ENCODE measurements around the gene ARFGAP2.

ARFGAP2 gene

GRCh38 chr11:47160753-47161133 is 15.9 kb downstream of the ARFGAP2 start:
- Histone ChIP-seq H3K4me3 (ENCODE audit: low read length in 2 of 2) (no peak overlapping the region), H3K4me1 (ENCODE audit: control insufficient read depth in 2 of 2, insufficient read depth in 2 of 2, low read length in 2 of 2) (no peaks in the 10 kb centered on the region), H3K27ac (ENCODE audit: low read depth in 2 of 2, low read length in 2 of 2) (no peak overlapping the region), H3K27me3 (ENCODE audit: control insufficient read depth in 2 of 2, insufficient read depth in 2 of 2, low read length in 2 of 2) (no peaks in the 10 kb centered on the region), H3K9ac (ENCODE audit: low read depth in 1 of 2, low read length in 2 of 2) (no peak overlapping the region), H3K36me3 (ENCODE audit: control insufficient read depth in 2 of 2, insufficient read depth in 2 of 2, low read length in 2 of 2) (peaks cover 20 to 39% of the 10 kb centered on the region in 2 donors), H3K9me3 (ENCODE audit: control insufficient read depth in 2 of 2, low read length in 2 of 2) (no peaks in the 10 kb centered on the region)

GRCh38 chr11:47158242-47158641 is 18.4 kb downstream of the ARFGAP2 start:
- Histone ChIP-seq H3K27ac (ENCODE audit: low read depth in 2 of 2, low read length in 2 of 2) (no peak overlapping the region), H3K9me3 (ENCODE audit: control insufficient read depth in 2 of 2, low read length in 2 of 2) (no peaks in the 10 kb centered on the region), H3K27me3 (ENCODE audit: control insufficient read depth in 2 of 2, insufficient read depth in 2 of 2, low read length in 2 of 2) (no peaks in the 10 kb centered on the region), H3K36me3 (ENCODE audit: control insufficient read depth in 2 of 2, insufficient read depth in 2 of 2, low read length in 2 of 2) (peaks cover 0 to 17% of the 10 kb centered on the region in 2 donors), H3K4me3 (ENCODE audit: low read length in 2 of 2) (no peak overlapping the region), H3K4me1 (ENCODE audit: control insufficient read depth in 2 of 2, insufficient read depth in 2 of 2, low read length in 2 of 2) (peaks cover 4 to 5% of the 10 kb centered on the region in 2 donors), H3K9ac (ENCODE audit: low read depth in 1 of 2, low read length in 2 of 2) (no peak overlapping the region)

GRCh38 chr11:47157805-47158204 is 18.9 kb downstream of the ARFGAP2 start:
- Histone ChIP-seq H3K9me3 (ENCODE audit: control insufficient read depth in 2 of 2, low read length in 2 of 2) (no peaks in the 10 kb centered on the region), H3K4me1 (ENCODE audit: control insufficient read depth in 2 of 2, insufficient read depth in 2 of 2, low read length in 2 of 2) (peaks cover 9 to 10% of the 10 kb centered on the region in 2 donors), H3K4me3 (ENCODE audit: low read length in 2 of 2) (no peak overlapping the region), H3K36me3 (ENCODE audit: control insufficient read depth in 2 of 2, insufficient read depth in 2 of 2, low read length in 2 of 2) (peaks cover 0 to 17% of the 10 kb centered on the region in 2 donors), H3K27me3 (ENCODE audit: control insufficient read depth in 2 of 2, insufficient read depth in 2 of 2, low read length in 2 of 2) (no peaks in the 10 kb centered on the region), H3K9ac (ENCODE audit: low read depth in 1 of 2, low read length in 2 of 2) (no peak overlapping the region), H3K27ac (ENCODE audit: low read depth in 2 of 2, low read length in 2 of 2) (no peak overlapping the region)

GRCh38 chr11:47156951-47157350 is 19.7 kb downstream of the ARFGAP2 start:
- Histone ChIP-seq H3K9ac (ENCODE audit: low read depth in 1 of 2, low read length in 2 of 2) (no peak overlapping the region), H3K4me1 (ENCODE audit: control insufficient read depth in 2 of 2, insufficient read depth in 2 of 2, low read length in 2 of 2) (peaks cover 16 to 17% of the 10 kb centered on the region in 2 donors), H3K27ac (ENCODE audit: low read depth in 2 of 2, low read length in 2 of 2) (no peak overlapping the region)

GRCh38 chr11:47156333-47156732 is 20.3 kb downstream of the ARFGAP2 start:
- Histone ChIP-seq H3K36me3 (ENCODE audit: control insufficient read depth in 2 of 2, insufficient read depth in 2 of 2, low read length in 2 of 2) (peaks cover 0 to 9% of the 10 kb centered on the region in 2 donors), H3K27me3 (ENCODE audit: control insufficient read depth in 2 of 2, insufficient read depth in 2 of 2, low read length in 2 of 2) (no peaks in the 10 kb centered on the region), H3K4me3 (ENCODE audit: low read length in 2 of 2) (no peak overlapping the region), H3K9ac (ENCODE audit: low read depth in 1 of 2, low read length in 2 of 2) (no peak overlapping the region), H3K4me1 (ENCODE audit: control insufficient read depth in 2 of 2, insufficient read depth in 2 of 2, low read length in 2 of 2) (peaks cover 16 to 17% of the 10 kb centered on the region in 2 donors), H3K27ac (ENCODE audit: low read depth in 2 of 2, low read length in 2 of 2) (no peak overlapping the region), H3K9me3 (ENCODE audit: control insufficient read depth in 2 of 2, low read length in 2 of 2) (no peaks in the 10 kb centered on the region)

More at GRCh38 chr11:47156951-47157350, 19.7 kb downstream of the ARFGAP2 start:
- Histone ChIP-seq H3K36me3 (ENCODE audit: control insufficient read depth in 2 of 2, insufficient read depth in 2 of 2, low read length in 2 of 2) (peaks cover 0 to 11% of the 10 kb centered on the region in 2 donors), H3K9me3 (ENCODE audit: control insufficient read depth in 2 of 2, low read length in 2 of 2) (no peaks in the 10 kb centered on the region), H3K27me3 (ENCODE audit: control insufficient read depth in 2 of 2, insufficient read depth in 2 of 2, low read length in 2 of 2) (no peaks in the 10 kb centered on the region), H3K4me3 (ENCODE audit: low read length in 2 of 2) (no peak overlapping the region)

- Histone ChIP-seq H3K9ac (ENCODE audit: low read depth in 1 of 2, low read length in 2 of 2) (no peak overlapping the region), H3K27me3 (ENCODE audit: control insufficient read depth in 2 of 2, insufficient read depth in 2 of 2, low read length in 2 of 2) (no peaks in the 10 kb centered on the region), H3K9me3 (ENCODE audit: control insufficient read depth in 2 of 2, low read length in 2 of 2) (no peaks in the 10 kb centered on the region), H3K27ac (ENCODE audit: low read depth in 2 of 2, low read length in 2 of 2) (no peak overlapping the region), H3K4me1 (ENCODE audit: control insufficient read depth in 2 of 2, insufficient read depth in 2 of 2, low read length in 2 of 2) (peaks cover 16 to 17% of the 10 kb centered on the region in 2 donors), H3K36me3 (ENCODE audit: control insufficient read depth in 2 of 2, insufficient read depth in 2 of 2, low read length in 2 of 2) (peaks cover 0 to 9% of the 10 kb centered on the region in 2 donors), H3K4me3 (ENCODE audit: low read length in 2 of 2) (no peak overlapping the region)
Measured at GRCh38 chr11:47155879-47156278, 20.8 kb downstream of the ARFGAP2 start.

- no peaks in the 10 kb centered on the region for H3K27me3 ChIP-seq (ENCODE audit: control insufficient read depth in 2 of 2, insufficient read depth in 2 of 2, low read length in 2 of 2)
- peak overlapping the region in 1 of 2 donors; percentile 38 for H3K27ac ChIP-seq (ENCODE audit: low read depth in 2 of 2, low read length in 2 of 2)
- no peak overlapping the region for H3K4me3 ChIP-seq (ENCODE audit: low read length in 2 of 2)
- no peaks in the 10 kb centered on the region for H3K9me3 ChIP-seq (ENCODE audit: control insufficient read depth in 2 of 2, low read length in 2 of 2)
- H3K4me1 ChIP-seq (ENCODE audit: control insufficient read depth in 2 of 2, insufficient read depth in 2 of 2, low read length in 2 of 2) = peaks cover 16 to 17% of the 10 kb centered on the region in 2 donors
- H3K36me3 ChIP-seq (ENCODE audit: control insufficient read depth in 2 of 2, insufficient read depth in 2 of 2, low read length in 2 of 2) = peaks cover 0 to 9% of the 10 kb centered on the region in 2 donors
- H3K9ac ChIP-seq (ENCODE audit: low read depth in 1 of 2, low read length in 2 of 2) = no peak overlapping the region
Measured at GRCh38 chr11:47154616-47155570, 21.8 kb downstream of the ARFGAP2 start.

GRCh38 chr11:47152953-47153950 is 23.4 kb downstream of the ARFGAP2 start:
- H3K9ac ChIP-seq (ENCODE audit: low read depth in 1 of 2, low read length in 2 of 2) = peak overlapping the region; percentile 24 to 27
- peak overlapping the region; percentile 2 to 58 for H3K27ac ChIP-seq (ENCODE audit: low read depth in 2 of 2, low read length in 2 of 2)
- H3K27me3 ChIP-seq (ENCODE audit: control insufficient read depth in 2 of 2, insufficient read depth in 2 of 2, low read length in 2 of 2) = no peaks in the 10 kb centered on the region
- H3K4me1 ChIP-seq (ENCODE audit: control insufficient read depth in 2 of 2, insufficient read depth in 2 of 2, low read length in 2 of 2) = peaks cover 16 to 17% of the 10 kb centered on the region in 2 donors
- H3K4me3 ChIP-seq (ENCODE audit: low read length in 2 of 2) = no peak overlapping the region
- H3K36me3 ChIP-seq (ENCODE audit: control insufficient read depth in 2 of 2, insufficient read depth in 2 of 2, low read length in 2 of 2) = peaks cover 0 to 9% of the 10 kb centered on the region in 2 donors
- no peaks in the 10 kb centered on the region for H3K9me3 ChIP-seq (ENCODE audit: control insufficient read depth in 2 of 2, low read length in 2 of 2)

- Histone ChIP-seq H3K27ac (ENCODE audit: low read depth in 2 of 2, low read length in 2 of 2) (peak overlapping the region; percentile 2 to 58), H3K9me3 (ENCODE audit: control insufficient read depth in 2 of 2, low read length in 2 of 2) (no peaks in the 10 kb centered on the region), H3K4me1 (ENCODE audit: control insufficient read depth in 2 of 2, insufficient read depth in 2 of 2, low read length in 2 of 2) (peaks cover 16 to 17% of the 10 kb centered on the region in 2 donors), H3K4me3 (ENCODE audit: low read length in 2 of 2) (no peak overlapping the region), H3K27me3 (ENCODE audit: control insufficient read depth in 2 of 2, insufficient read depth in 2 of 2, low read length in 2 of 2) (no peaks in the 10 kb centered on the region), H3K36me3 (ENCODE audit: control insufficient read depth in 2 of 2, insufficient read depth in 2 of 2, low read length in 2 of 2) (peaks cover 0 to 6% of the 10 kb centered on the region in 2 donors), H3K9ac (ENCODE audit: low read depth in 1 of 2, low read length in 2 of 2) (peak overlapping the region; percentile 24 to 27)
Measured at GRCh38 chr11:47152126-47152952, 24.3 kb downstream of the ARFGAP2 start.

Data from mucosa of rectum (tissue), 2 donors.